ENCODE data around the gene GAD1. TPM values are rescaled to one million over a fixed set of nuclear protein-coding genes. Genes with fewer than 3 reads are reported as not detected.

GAD1 gene
- total RNA-seq, 1 donor from 2014 or later, result 5.3 TPM

DNA sequence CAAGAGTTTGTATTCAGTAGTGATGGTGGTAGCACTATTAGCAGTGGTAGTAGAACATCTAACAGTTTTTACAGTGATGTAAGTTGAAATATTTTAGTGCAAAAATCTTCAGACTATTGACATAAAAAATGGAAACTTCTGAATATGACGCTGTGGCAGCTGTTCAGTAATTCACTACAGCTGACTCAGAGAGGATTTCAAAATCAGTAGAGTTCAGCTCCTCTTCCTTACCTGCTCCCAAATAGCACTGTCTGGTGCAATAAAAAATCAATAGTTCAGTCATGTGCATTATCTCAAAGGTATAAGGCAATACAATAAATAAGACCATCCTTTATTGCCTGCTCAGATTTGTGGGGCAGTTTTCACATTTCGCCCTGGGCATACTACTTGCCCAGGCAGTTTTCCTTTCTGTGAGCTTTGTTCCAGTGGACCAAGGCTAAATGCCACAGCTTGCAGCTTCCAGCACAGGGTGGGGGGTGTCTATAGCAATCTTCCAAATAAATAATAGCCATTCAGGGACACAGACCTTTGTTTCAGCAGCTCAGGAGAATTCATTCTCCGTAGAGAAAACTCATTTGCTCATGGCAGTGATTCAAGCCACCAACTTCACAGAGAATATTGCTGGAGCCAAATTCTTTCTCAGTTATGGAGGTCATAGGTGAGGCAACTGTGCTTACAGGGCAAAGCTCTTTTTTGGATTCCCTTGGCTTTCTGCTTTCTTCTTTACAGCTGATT is 78.5 kb downstream of the GAD1 start:
- peaks cover 24% of the 10 kb centered on the region for H3K27me3 Mint-ChIP-seq (ENCODE audit: insufficient read depth)
- no peak overlapping the region for H3K4me3 Mint-ChIP-seq
- intact Hi-C loops (cut with micrococcal nuclease), result no loop called here
- DNase-seq (ENCODE audit: low spot score), result no peak
- no peaks in the 10 kb centered on the region for H3K36me3 Mint-ChIP-seq (ENCODE audit: low read depth)
- H3K4me1 Mint-ChIP-seq (ENCODE audit: low read depth), result no peaks in the 10 kb centered on the region
- no peaks in the 10 kb centered on the region for H3K9me3 Mint-ChIP-seq
- H3K27ac Mint-ChIP-seq, result no peak overlapping the region

DNA sequence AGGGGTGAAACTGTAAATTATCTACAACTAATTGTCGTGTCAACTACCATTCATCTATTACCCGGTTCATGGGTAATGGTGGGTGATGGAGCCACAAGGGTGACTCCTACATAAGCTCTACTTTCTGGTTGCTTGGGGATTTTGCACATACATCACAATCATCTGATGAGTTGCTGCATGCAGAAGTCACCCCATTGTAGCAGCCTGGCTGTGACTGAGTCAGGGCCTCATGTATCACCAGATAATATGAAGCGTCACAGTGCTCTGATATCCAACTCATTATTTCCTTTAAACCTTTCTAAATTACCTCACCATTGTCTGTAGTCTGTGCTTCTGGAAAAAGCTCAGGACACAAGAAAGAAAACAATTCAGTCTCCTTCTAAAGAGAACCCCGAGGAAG is 79.9 kb downstream of the GAD1 start:
- H3K4me1 Mint-ChIP-seq (ENCODE audit: low read depth), result no peaks in the 10 kb centered on the region
- H3K27ac Mint-ChIP-seq, result no peak overlapping the region
- intact Hi-C loops (cut with micrococcal nuclease), result no loop called here
- no peaks in the 10 kb centered on the region for H3K9me3 Mint-ChIP-seq
- no peak for DNase-seq (ENCODE audit: low spot score)
- H3K36me3 Mint-ChIP-seq (ENCODE audit: low read depth), result no peaks in the 10 kb centered on the region
- no peak overlapping the region for H3K4me3 Mint-ChIP-seq
- H3K27me3 Mint-ChIP-seq (ENCODE audit: insufficient read depth), result peaks cover 17% of the 10 kb centered on the region

DNA sequence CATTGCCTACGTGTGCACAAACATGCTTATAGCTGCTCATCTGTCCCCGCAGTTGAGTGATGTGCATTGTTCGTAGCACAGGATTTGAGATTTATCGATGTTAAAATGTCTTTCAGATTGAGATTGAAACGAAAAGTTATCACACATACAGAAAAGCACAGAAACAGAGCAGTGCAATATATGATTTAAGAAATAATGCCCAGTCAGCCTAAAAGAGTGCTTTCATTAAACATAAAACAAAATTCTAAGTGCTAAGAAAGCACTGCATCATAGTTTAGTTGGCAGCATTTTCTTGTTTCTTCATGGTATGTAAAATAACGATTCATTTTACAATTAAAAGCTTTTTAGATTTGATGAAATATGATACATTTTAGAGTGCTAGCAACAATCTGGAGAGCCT is 80.4 kb downstream of the GAD1 start:
- DNase-seq (ENCODE audit: low spot score), result no peak
- no peaks in the 10 kb centered on the region for H3K9me3 Mint-ChIP-seq
- no peak overlapping the region for H3K27ac Mint-ChIP-seq
- H3K4me3 Mint-ChIP-seq, result no peak overlapping the region
- H3K36me3 Mint-ChIP-seq (ENCODE audit: low read depth), result no peaks in the 10 kb centered on the region
- H3K4me1 Mint-ChIP-seq (ENCODE audit: low read depth), result no peaks in the 10 kb centered on the region
- peaks cover 17% of the 10 kb centered on the region for H3K27me3 Mint-ChIP-seq (ENCODE audit: insufficient read depth)
- intact Hi-C loops (cut with micrococcal nuclease), result no loop called here

DNA sequence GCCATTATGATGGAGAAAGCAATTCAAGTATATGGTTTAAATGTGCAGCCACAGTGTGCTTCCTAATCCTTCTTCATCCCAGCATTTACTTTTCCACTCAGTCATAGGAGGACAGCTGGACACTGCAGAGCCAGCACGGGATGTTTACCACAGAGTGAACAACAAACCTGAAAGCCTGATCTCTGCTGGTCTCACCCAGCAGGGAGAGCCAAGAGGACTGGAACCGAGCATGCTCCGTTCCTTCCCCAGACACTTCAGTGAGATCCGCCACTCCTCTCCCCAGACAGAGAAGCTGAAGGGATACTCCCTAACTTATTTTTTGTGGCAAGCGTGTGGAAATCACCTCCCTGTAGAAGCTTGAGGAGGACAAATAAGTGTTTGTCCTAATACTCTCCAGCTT is 89.2 kb downstream of the GAD1 start:
- DNase-seq (ENCODE audit: low spot score), result no peak
- no peaks in the 10 kb centered on the region for H3K36me3 Mint-ChIP-seq (ENCODE audit: low read depth)
- peaks cover 16% of the 10 kb centered on the region for H3K9me3 Mint-ChIP-seq
- H3K4me3 Mint-ChIP-seq, result no peak overlapping the region
- H3K27ac Mint-ChIP-seq, result no peak overlapping the region
- intact Hi-C loops (cut with micrococcal nuclease), result no loop called here
- no peaks in the 10 kb centered on the region for H3K4me1 Mint-ChIP-seq (ENCODE audit: low read depth)
- peaks cover 15% of the 10 kb centered on the region for H3K27me3 Mint-ChIP-seq (ENCODE audit: insufficient read depth)

Other genes starting within 250 kb of the GAD1 start
- not detected in 2 replicates for gene SP5, start 101.5 kb upstream of the GAD1 start, total RNA-seq
- not detected in 2 replicates for gene ERICH2, start 46.5 kb upstream of the GAD1 start, total RNA-seq
- 99.5 and 104 TPM in 2 replicates for gene GORASP2, start 112.4 kb downstream of the GAD1 start, total RNA-seq

Measured in activated T-helper 1 cell treated with anti-CD3 and anti-CD28 coated beads, Interleukin-12 subunit alpha, Interleukin-12 subunit beta, Interleukin-2, Interleukin-4 antibody, amounts not matched to agents 30 ng/mL and 10 ng/mL and 1 ng/mL, durations not matched to agents 14 hours and 24 hours and 36 hours (primary cell).